ENCODE measurements around the gene NR1I2.
A peak's percentile ranks its signal among the peaks of the same experiment; 100 is the strongest.

Gene NR1I2

GRCh38 chr3:119781330-119782198 is at the start of gene NR1I2:
TSS of gene NR1I2 (plus strand) at chr3:119782101.
- no peak for DNase-seq

DNA sequence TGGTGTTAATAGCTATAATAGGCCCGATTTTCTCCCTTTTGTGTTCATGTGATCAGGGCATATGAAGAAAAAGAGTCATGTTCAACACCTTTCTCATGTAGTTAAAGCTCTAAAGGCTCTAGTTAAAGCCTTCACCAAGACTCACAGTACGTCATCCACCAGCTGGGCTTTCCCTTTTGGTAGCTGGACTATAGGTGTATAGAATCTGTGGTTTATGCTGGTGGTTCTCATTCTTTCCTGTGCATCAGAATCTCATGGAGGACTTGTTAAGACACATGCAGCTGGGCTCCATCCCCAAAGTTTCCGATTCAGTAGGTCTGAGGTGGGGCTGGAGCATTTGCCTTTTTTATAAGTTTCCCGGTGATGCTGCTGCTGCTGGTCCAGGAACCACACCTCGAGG is 48.1 kb upstream of the NR1I2 start:
- DNase-seq = no peak

DNA sequence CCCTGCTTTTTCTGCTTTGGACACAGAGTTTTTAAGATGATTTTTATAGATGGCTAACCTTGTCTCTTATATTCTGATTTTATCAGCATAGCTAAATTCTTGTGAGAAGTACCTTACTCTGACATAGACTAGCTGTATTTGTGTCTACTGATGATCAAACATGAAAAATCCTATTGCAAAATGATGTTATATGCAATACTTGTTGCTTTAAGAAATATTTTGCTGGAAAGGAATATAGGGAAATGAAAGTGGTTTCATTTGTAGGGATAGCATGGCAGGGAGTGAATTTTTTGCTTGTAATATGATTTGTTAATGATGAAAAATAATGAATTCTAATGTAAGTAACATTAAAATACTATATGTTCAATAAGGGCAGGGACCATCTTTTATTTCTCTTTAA is 43.2 kb upstream of the NR1I2 start:
- no peak for DNase-seq

DNA sequence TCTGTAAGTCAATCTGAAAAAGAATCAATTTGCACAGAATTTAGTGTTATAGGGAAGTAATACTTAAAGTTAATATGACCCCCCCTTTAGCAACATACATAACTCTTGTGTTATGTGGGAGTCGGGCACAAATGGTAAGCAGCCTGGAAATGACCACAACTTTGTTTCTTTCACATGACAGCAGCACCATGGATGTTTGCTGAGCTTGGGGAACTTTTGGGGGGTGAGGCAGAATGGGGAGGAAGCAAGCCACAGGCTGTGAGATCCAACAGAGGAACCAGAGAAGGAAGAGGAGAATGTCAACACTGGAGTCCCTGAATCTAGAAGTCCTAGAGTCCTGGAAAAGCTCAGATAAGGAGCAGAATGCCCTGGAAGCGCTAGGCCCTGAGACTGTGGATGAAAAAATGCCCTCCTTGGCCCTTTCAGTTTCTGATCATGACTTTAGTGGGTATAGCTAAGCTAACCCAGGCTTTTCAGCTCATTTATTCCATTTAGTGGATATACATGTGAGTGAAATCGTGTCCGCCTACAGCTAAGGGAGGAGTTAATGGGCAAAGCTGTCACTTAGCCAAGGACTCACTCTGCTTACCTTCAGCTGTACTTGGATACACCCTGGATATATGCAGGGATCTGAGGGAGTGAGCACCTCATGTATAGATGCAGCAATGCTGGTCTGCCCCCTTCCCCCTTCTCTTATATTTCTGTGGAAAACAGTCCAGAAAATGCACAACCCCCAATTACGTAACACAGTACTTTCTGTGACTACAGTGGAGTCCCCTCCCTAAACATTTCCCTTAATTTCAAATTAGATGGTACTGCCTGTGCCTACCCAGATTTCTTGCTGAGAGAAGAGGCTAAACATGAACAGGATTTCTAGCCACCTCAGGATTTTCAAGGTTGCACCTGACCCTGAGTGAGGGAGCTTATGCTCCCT is 40.0 kb upstream of the NR1I2 start:
- no peak for DNase-seq

- peak; percentile 71 for DNase-seq
These were observed 38.0 kb upstream of the NR1I2 start for GRCh38 chr3:119743921-119744320.

DNA sequence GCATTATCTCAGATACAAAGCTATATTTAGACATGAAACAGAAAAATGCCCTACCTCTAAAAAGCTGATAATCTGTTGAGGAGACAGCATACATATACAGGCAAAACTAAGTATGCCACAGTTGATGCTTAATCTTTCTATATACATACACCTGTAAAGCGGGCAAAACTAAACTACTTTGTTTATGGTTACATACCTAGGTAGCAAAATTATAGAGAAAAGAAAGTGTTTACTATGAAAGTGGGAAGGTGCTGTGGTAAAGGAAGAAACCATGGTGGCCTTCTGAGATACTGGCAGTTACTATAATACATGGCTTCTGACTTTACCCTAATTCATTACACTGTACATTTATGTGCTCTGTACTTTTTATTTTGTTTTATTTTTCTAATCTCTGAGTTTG is 36.0 kb upstream of the NR1I2 start:
- DNase-seq = no peak

- DNase-seq = no peak
These were observed 35.5 kb upstream of the NR1I2 start for GRCh38 chr3:119746423-119746822.

- no peak for DNase-seq
These were observed 34.5 kb upstream of the NR1I2 start for GRCh38 chr3:119747357-119747756.

DNA sequence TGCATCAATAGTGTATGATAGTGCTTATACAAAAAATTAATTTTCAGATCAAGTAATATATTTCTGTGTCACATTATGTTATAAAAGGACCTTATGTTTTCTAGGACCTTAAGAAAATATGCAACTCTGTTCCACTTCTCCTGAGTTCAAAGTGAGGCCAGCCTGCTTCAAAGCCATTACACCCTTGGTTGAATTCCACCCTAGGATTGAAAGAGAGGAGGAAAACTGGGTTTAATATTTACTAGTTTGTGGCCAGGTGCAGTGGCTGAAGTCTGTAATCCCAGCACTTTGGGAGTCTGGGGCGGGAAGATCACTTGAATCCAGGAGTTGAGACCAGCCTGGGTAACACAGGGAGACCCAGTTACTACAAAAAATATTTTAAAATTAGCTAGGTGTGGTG is 32.9 kb upstream of the NR1I2 start:
- no peak for DNase-seq

DNA sequence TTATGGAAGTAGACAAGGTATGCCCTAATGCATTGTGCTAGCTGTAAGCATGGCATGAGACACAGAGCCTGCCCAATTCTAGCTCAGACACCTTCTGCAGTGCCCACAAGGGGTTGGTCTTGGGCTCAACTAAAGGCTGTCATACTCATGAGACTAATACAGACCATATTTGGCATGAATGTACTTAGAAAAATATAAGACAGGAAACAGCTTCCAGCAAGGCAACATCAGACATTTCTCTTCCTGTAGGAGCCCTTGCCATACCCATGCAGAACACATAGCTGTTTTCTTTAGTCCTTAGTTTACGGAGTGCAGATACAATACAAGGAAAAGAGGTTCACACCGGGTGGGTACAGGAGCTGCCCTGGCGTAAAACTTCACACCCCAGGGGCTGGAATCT is 30.5 kb upstream of the NR1I2 start:
- DNase-seq = no peak

GRCh38 chr3:119759962-119760361 is 21.9 kb upstream of the NR1I2 start:
- no peak for DNase-seq

DNA sequence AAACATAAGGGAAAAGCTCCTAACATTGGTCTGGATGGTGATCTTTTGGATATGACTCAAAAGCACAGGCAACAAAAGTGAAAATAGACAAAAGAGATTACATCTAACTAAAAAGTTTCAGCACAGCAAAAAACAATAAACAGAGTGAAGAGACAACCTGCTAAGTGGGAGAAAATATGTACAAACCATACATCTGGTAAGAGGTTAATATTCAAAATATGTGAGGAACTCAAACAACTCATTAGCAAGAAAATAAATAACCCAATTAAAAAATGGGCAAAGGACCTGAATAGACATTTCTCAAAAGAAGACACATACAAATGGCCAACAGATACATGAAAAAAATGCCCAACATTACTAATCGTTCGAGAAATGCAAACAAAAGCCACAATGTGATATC is 19.0 kb upstream of the NR1I2 start:
- DNase-seq = no peak

GRCh38 chr3:119763466-119763865 is 18.4 kb upstream of the NR1I2 start:
- DNase-seq = no peak

GRCh38 chr3:119765239-119765638 is 16.7 kb upstream of the NR1I2 start:
- no peak for DNase-seq

DNA sequence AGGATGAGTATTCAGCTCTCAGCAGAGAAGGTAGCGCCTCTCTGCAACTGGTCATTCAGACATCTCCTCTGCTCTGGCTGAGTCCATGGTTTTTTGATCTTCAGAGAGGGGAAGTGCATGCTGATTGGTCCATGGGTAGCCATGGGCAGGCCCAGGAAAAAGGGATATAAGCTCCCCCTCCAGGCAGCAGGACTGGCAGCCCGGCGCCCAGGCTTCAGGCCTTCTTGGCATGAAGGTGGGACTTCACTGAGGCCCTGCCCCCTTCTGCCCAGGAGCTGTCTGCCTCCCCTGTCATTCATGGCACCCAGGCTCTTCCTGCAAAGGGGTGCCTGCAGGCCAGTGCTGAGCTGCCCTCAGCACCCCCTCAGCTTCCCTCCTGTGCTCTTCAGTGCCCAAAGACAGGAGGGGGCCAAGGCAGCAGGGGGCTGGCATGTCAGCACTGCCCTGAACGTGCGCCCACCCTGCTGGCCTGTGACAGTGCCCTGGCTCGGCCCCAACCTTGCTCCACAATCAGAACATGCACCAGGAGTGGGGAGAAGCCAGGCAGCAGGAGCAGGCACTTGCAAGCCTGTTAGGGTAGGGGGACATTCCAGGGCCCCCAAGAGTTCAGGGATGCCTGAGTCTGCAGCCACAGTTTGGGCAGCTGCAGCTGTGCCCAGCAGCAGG is 13.8 kb upstream of the NR1I2 start:
- no peak for DNase-seq

GRCh38 chr3:119768668-119769393 is 13.1 kb upstream of the NR1I2 start:
- no peak for DNase-seq

- DNase-seq = no peak
These were observed 12.3 kb upstream of the NR1I2 start for GRCh38 chr3:119769394-119770149.

DNA sequence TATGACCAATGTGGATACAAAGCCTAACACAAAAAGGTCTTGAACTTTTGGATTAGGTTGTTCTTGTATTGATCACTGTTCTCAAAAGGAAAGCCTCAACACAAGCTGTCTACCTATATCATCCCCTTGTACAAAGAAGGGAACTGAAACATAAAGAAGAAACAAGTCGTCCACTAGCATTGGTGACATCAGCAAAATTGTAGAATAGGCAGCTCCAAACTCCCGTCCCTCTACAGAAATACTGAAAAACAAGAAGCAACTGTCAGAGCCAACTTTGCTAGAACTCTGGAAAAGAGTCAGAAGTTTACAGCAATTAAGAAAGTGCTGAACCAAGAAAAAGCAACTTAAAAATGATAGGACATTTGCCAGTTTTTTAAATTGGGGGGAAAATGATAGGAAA is 7.5 kb upstream of the NR1I2 start:
- no peak for DNase-seq

DNA sequence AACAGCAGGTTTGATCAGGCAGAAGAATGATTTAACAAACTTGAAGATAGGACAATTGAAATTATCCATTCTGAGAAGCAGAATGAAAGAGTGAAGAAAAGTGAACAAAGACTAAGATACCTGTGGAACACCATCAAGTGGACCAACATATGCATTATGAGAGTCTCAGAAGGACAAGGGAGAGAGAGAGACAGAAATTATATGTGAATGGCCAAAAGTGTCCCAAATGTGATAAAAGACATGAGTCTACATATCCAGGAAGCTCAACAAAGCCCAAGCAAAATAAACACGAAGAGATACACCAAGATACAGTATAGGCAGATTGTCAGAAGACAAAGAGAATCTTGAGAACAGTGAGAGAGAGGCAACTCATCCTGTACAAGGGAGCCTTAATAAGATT is 5.6 kb upstream of the NR1I2 start:
- DNase-seq = no peak

DNA sequence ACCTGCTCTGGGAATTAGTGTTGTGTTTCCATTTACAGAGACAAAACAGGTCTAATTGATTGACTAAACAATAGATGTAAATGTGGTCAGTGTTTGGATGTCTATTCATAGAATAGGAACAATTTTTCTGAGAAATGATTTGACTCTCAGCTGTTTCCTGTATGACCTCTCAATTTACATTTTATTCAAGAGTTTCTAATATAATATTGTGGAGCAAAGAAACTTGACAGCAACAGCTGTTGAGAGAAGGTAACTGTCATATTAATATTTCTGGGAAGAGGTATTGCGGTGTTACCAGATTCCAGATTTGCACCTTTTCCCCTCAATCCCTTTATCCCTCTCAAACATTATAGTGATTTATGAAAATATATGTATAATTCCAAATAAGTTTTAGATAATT is 3.7 kb upstream of the NR1I2 start:
- no peak for DNase-seq

- no peak for DNase-seq
These were observed 3.1 kb upstream of the NR1I2 start for GRCh38 chr3:119778811-119779210.
